Fibroblast of the aortic adventitia (primary cell): ENCODE measurements around the gene SPATS1. TPM values are rescaled to one million over a fixed set of nuclear protein-coding genes. Genes with fewer than 3 reads are reported as not detected.

ENCODE experiments used
- DNase-seq: peaks from one replicate; pipeline ENCODE4 v3.0.0-alpha.2; 2010; ENCODE audit warnings: low read depth
- H3K4me3 ChIP-seq: 2 replicates; pipeline ENCODE4 v1.5.1; 2011; ENCODE audit warnings: low read depth, mild to moderate bottlenecking, control low read depth, low read length, moderate library complexity
- CTCF ChIP-seq: IDR thresholded peaks from 2 replicates; pipeline ENCODE4 v1.5.1; 2011; ENCODE audit warnings: mild to moderate bottlenecking, low read length, control low read depth, inconsistent platforms; ENCODE audit not compliant: insufficient read depth
- total RNA-seq: library from RNA; depleted of rRNA; stranded (reverse); fragments of >200 nt; gene quantifications from 2 replicates; pipeline ENCODE4 v1.2.3, GENCODE V29; 2012; ENCODE audit warnings: low replicate concordance

Gene SPATS1
- total RNA-seq, result not detected in 2 replicates

- no peak for DNase-seq
- H3K4me3 ChIP-seq, result no peak within 1 kb of the TSS
- no peak for TF ChIP-seq CTCF
These were observed at the start of gene SPATS1 for GRCh38 chr6:44342489-44342888. TSS of gene SPATS1 (plus strand) at chr6:44342650. CDS start at chr6:44343096, 446 bp downstream.

- H3K4me3 ChIP-seq, result no peak overlapping the region
- TF ChIP-seq CTCF, result no peak
- DNase-seq, result no peak
These were observed 49.6 kb upstream of the SPATS1 start for GRCh38 chr6:44292661-44293365.

GRCh38 chr6:44294832-44295791 lies 47.3 kb upstream of the SPATS1 start:
- H3K4me3 ChIP-seq, result no peak overlapping the region
- no peak for TF ChIP-seq CTCF
- no peak for DNase-seq

GRCh38 chr6:44297063-44298038 lies 45.1 kb upstream of the SPATS1 start:
- TF ChIP-seq CTCF, result no peak
- peak; percentile 7 for DNase-seq
- H3K4me3 ChIP-seq, result peak overlapping the region; percentile 50

GRCh38 chr6:44298055-44298803 lies 44.2 kb upstream of the SPATS1 start:
- H3K4me3 ChIP-seq, result no peak overlapping the region
- TF ChIP-seq CTCF, result no peak
- no peak for DNase-seq
